H1 (cell line): ENCODE measurements around the gene JAG1.

Source experiments
- CBX5 ChIP-seq: fragments of 300-800, 300-1000 bp; sonication (generic); IDR thresholded peaks from 2 replicates; pipeline ENCODE4 v1.7.1; 2016; ENCODE audit warnings: antibody characterized with exemption, low read length, low read depth
- CHD1 ChIP-seq: IDR thresholded peaks from 2 replicates; pipeline ENCODE4 v1.6.1; 2012; ENCODE audit warnings: low read depth, low read length, improper control_type of control experiment
- EGR1 ChIP-seq: IDR thresholded peaks from 2 replicates; pipeline ENCODE4 v1.6.1; 2011; ENCODE audit warnings: low read depth, low read length, borderline replicate concordance
- EP300 ChIP-seq, 2 experiments: IDR thresholded peaks; 1 replicate in 1 of 2; 2 replicates in 1 of 2; pipeline ENCODE4 v1.6.1; 2011 to 2012; ENCODE audit warnings: low read depth in 2 of 2, low read length in 2 of 2, mild to moderate bottlenecking in 2 of 2, borderline replicate concordance in 1 of 2, inconsistent platforms in 1 of 2, moderate library complexity in 1 of 2
- EZH2 ChIP-seq: fragments of 200-600 bp; sonication (generic); IDR thresholded peaks from 2 replicates; pipeline ENCODE4 v1.7.1; 2012; ENCODE audit warnings: low read depth, mild to moderate bottlenecking, moderate library complexity, low read length, inconsistent platforms; ENCODE audit not compliant: severe bottlenecking
- KDM1A ChIP-seq: fragments of 200-600, 300-600 bp; sonication (generic); IDR thresholded peaks from 2 replicates; pipeline ENCODE4 v1.7.1; 2016; ENCODE audit warnings: mild to moderate bottlenecking, low read length, borderline replicate concordance
- RAD21 ChIP-seq, 2 experiments: IDR thresholded peaks in 1 of 2; conservative IDR thresholded peaks in 1 of 2; 2 replicates each; pipeline ENCODE4 v1.6.1; 2011; ENCODE audit warnings: low read depth in 2 of 2, low read length in 2 of 2, improper control_type of control experiment in 1 of 2, inconsistent platforms in 1 of 2, mild to moderate bottlenecking in 1 of 2, moderate library complexity in 1 of 2
- YY1 ChIP-seq: IDR thresholded peaks from 2 replicates; pipeline ENCODE4 v1.6.1; 2011; ENCODE audit warnings: low read depth, mild to moderate bottlenecking, low read length
- TF ChIP-seq, protein P1 (sequence below), 3 experiments: IDR thresholded peaks; 1 replicate in 2 of 3; 2 replicates in 1 of 3; pipeline versions ENCODE4 v1.5.1 to v1.6.1; 2011; ENCODE audit warnings: low read length in 3 of 3, mild to moderate bottlenecking in 3 of 3, inconsistent platforms in 2 of 3, low read depth in 1 of 3, moderate library complexity in 1 of 3; ENCODE audit not compliant: insufficient read depth in 1 of 3; ENCODE audit errors: control extremely low read depth in 1 of 3

GRCh38 chr20:10640897-10641296 lies 32.9 kb downstream of the JAG1 start:
- TF ChIP-seq EZH2 (no peak), KDM1A (no peak), RAD21 (IDR thresholded peaks at IDR 0.05 in 1 of 2, conservative IDR thresholded peaks at IDR 0.05 in 1 of 2; ENCODE audit: low read depth in 2 of 2, low read length in 2 of 2) (no peak), EP300 (IDR thresholded peaks at IDR 0.05; ENCODE audit: borderline replicate concordance in 1 of 2, low read depth in 2 of 2, low read length in 2 of 2) (no peak), YY1 (no peak), CBX5 (no peak), EGR1 (no peak), CHD1 (no peak)
- TF ChIP-seq, protein P1, sequence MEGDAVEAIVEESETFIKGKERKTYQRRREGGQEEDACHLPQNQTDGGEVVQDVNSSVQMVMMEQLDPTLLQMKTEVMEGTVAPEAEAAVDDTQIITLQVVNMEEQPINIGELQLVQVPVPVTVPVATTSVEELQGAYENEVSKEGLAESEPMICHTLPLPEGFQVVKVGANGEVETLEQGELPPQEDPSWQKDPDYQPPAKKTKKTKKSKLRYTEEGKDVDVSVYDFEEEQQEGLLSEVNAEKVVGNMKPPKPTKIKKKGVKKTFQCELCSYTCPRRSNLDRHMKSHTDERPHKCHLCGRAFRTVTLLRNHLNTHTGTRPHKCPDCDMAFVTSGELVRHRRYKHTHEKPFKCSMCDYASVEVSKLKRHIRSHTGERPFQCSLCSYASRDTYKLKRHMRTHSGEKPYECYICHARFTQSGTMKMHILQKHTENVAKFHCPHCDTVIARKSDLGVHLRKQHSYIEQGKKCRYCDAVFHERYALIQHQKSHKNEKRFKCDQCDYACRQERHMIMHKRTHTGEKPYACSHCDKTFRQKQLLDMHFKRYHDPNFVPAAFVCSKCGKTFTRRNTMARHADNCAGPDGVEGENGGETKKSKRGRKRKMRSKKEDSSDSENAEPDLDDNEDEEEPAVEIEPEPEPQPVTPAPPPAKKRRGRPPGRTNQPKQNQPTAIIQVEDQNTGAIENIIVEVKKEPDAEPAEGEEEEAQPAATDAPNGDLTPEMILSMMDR (IDR thresholded peaks at IDR 0.05; ENCODE audit: control extremely low read depth in 1 of 3, insufficient read depth in 1 of 3, low read depth in 1 of 3, low read length in 3 of 3): no peak
